Measurements from ENCODE around the gene FAM3B.

FAM3B gene

GRCh38 chr21:41322496-41323382 is 6.1 kb downstream of the FAM3B start:
- in situ Hi-C loops (cut with HindIII; ENCODE audit: low pct_unique_long_range_greater_than_20kb, low sequenced_read_pairs): no loop called here
- TF ChIP-seq JUND (IDR thresholded peaks at IDR 0.05; ENCODE audit: low read depth): no peak
- DNase-seq (ENCODE audit: low read depth in 1 of 2, low spot score in 1 of 2): peak in 1 of 2 experiments; percentile 49

- in situ Hi-C loops (cut with HindIII; ENCODE audit: low pct_unique_long_range_greater_than_20kb, low sequenced_read_pairs): no loop called here
- no peak for DNase-seq (ENCODE audit: low read depth in 1 of 2, low spot score in 1 of 2)
- no peak for TF ChIP-seq JUND (IDR thresholded peaks at IDR 0.05; ENCODE audit: low read depth)
Observed at GRCh38 chr21:41325138-41325912, 8.7 kb downstream of the FAM3B start.

- in situ Hi-C loops (cut with HindIII; ENCODE audit: low pct_unique_long_range_greater_than_20kb, low sequenced_read_pairs): no loop called here
- DNase-seq (ENCODE audit: low read depth in 1 of 2, low spot score in 1 of 2): no peak
- no peak for TF ChIP-seq JUND (IDR thresholded peaks at IDR 0.05; ENCODE audit: low read depth)
Observed at GRCh38 chr21:41326414-41327080, 9.9 kb downstream of the FAM3B start.

GRCh38 chr21:41327753-41328152 is 11.2 kb downstream of the FAM3B start:
- no peak for DNase-seq (ENCODE audit: low read depth in 1 of 2, low spot score in 1 of 2)
- TF ChIP-seq JUND (IDR thresholded peaks at IDR 0.05; ENCODE audit: low read depth): no peak
- in situ Hi-C loops (cut with HindIII; ENCODE audit: low pct_unique_long_range_greater_than_20kb, low sequenced_read_pairs): no loop called here

GRCh38 chr21:41328660-41329607 is 12.3 kb downstream of the FAM3B start:
- TF ChIP-seq JUND (IDR thresholded peaks at IDR 0.05; ENCODE audit: low read depth): no peak
- DNase-seq (ENCODE audit: low read depth in 1 of 2, low spot score in 1 of 2): no peak
- in situ Hi-C loops (cut with HindIII; ENCODE audit: low pct_unique_long_range_greater_than_20kb, low sequenced_read_pairs): no loop called here

GRCh38 chr21:41333752-41334151 is 17.2 kb downstream of the FAM3B start:
- in situ Hi-C loops (cut with HindIII; ENCODE audit: low pct_unique_long_range_greater_than_20kb, low sequenced_read_pairs): no loop called here
- TF ChIP-seq JUND (IDR thresholded peaks at IDR 0.05; ENCODE audit: low read depth): no peak
- DNase-seq (ENCODE audit: low read depth in 1 of 2, low spot score in 1 of 2): no peak

GRCh38 chr21:41337515-41337914 is 20.9 kb downstream of the FAM3B start:
- DNase-seq (ENCODE audit: low read depth in 1 of 2, low spot score in 1 of 2): no peak
- in situ Hi-C loops (cut with HindIII; ENCODE audit: low pct_unique_long_range_greater_than_20kb, low sequenced_read_pairs): no loop called here
- TF ChIP-seq JUND (IDR thresholded peaks at IDR 0.05; ENCODE audit: low read depth): no peak

GRCh38 chr21:41338455-41338854 is 21.9 kb downstream of the FAM3B start:
- DNase-seq (ENCODE audit: low read depth in 1 of 2, low spot score in 1 of 2): no peak
- TF ChIP-seq JUND (IDR thresholded peaks at IDR 0.05; ENCODE audit: low read depth): no peak
- in situ Hi-C loops (cut with HindIII; ENCODE audit: low pct_unique_long_range_greater_than_20kb, low sequenced_read_pairs): no loop called here

GRCh38 chr21:41342035-41342434 is 25.4 kb downstream of the FAM3B start:
- DNase-seq (ENCODE audit: low read depth in 1 of 2, low spot score in 1 of 2): no peak
- in situ Hi-C loops (cut with HindIII; ENCODE audit: low pct_unique_long_range_greater_than_20kb, low sequenced_read_pairs): no loop called here
- no peak for TF ChIP-seq JUND (IDR thresholded peaks at IDR 0.05; ENCODE audit: low read depth)

GRCh38 chr21:41344146-41344545 is 27.5 kb downstream of the FAM3B start:
- in situ Hi-C loops (cut with HindIII; ENCODE audit: low pct_unique_long_range_greater_than_20kb, low sequenced_read_pairs): no loop called here
- TF ChIP-seq JUND (IDR thresholded peaks at IDR 0.05; ENCODE audit: low read depth): no peak
- DNase-seq (ENCODE audit: low read depth in 1 of 2, low spot score in 1 of 2): no peak

GRCh38 chr21:41345356-41345755 is 28.8 kb downstream of the FAM3B start:
- no peak for DNase-seq (ENCODE audit: low read depth in 1 of 2, low spot score in 1 of 2)
- in situ Hi-C loops (cut with HindIII; ENCODE audit: low pct_unique_long_range_greater_than_20kb, low sequenced_read_pairs): no loop called here
- TF ChIP-seq JUND (IDR thresholded peaks at IDR 0.05; ENCODE audit: low read depth): no peak
